Globus pallidus (tissue), 1 donor: Measurements from ENCODE around the gene FNDC3B.
A peak's percentile ranks its signal among the peaks of the same experiment; 100 is the strongest.
"Not testable (repeated sequence)": the region's sequence is repeated elsewhere in the genome, so short reads cannot be mapped to it uniquely, and the experiment has no call there.

Source experiments
- DNase-seq: peaks from one replicate; pipeline ENCODE4 v3.0.0-alpha.2; 2015; ENCODE audit warnings: low spot score

The FNDC3B gene

DNA sequence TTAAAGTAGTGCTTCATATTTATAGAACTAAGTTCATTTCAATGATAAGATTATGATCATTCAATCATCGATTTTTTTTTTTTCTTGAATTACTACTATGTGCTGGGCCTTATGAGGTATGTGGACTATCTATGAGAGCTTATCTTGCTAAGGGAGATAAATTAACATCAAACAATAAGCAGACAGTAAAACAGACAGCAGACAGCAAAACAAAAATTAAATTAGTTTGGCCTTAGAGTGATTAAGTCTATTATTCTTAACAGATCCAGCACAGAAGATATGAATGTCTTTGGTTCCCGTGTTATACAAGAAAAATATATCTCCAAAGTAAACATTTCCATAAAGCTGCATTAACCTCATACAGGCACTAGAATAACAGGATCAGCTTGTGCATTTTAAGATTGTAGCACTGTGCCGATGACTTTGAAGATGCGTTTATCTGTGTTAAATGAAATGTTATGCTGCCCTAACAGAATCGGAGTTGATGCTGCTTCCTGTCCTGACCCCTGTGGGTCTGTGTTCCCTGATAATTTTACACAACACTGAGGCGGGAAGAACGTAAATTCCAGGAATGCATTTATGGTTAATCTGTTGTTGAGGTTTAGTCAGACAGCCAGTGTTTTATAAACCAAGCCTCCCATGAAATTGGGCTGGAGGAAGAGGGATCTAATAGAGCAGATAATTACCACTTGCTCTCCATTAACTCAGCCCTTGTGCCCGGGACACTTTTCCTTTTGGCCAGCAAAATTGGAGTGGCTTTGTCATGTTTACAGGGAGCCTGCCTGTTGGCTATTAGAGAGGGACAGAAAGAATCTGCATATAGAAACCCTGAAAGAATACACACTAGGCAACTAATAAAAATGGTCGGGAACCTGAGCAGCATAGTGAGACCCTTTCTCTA lies 328.1 kb downstream of the FNDC3B start:
- no peak for DNase-seq

DNA sequence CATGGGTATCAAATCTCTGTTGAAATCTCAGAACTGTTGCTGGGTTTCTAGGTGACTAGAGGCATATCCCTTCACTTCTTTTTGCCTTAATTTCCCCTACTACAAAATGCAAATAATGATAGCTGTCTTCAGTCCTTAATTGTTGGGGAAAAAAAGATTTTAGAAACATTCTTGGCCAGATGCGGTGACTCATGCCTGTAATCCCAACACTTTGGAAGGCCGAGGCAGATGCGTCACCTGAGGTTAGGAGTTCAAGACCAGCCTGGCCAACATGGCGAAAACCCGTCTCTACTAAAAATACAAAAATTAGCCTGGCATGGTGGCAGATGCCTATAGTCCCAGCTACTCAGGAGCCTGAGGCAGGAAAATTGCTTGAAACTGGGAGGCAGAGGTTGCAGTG lies 329.2 kb downstream of the FNDC3B start:
- not testable (repeated sequence) for DNase-seq

DNA sequence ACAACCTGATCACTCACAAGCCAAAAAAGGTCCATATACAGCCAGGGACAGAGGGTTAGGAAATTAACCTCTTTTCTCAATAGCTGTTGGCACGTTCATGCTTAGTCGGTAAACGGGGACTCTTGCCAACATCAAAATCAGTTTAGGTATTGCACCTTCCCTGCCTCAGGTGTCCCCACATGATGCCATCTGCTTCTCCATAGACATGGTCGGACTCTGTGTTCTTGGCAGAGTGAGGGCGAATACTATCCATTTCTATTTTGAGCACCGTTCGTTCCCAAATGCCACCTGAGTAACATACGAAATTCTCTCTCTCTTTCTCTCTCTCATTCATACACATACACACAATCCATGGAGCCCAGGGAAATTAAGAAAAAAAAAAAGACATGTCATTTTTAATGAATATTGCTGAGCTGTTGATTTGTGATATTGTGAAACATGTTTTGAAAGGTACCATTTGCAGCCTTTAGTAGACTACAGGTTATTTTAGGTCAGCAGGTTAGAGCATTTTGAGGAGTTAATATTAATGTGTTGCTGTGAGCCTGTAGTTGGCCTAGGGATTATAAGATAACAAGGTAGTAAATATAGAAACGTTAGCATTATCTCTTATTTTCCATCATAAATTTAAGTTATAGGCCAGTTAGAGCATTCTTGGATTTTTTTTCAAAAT lies 330.3 kb downstream of the FNDC3B start:
- no peak for DNase-seq

DNA sequence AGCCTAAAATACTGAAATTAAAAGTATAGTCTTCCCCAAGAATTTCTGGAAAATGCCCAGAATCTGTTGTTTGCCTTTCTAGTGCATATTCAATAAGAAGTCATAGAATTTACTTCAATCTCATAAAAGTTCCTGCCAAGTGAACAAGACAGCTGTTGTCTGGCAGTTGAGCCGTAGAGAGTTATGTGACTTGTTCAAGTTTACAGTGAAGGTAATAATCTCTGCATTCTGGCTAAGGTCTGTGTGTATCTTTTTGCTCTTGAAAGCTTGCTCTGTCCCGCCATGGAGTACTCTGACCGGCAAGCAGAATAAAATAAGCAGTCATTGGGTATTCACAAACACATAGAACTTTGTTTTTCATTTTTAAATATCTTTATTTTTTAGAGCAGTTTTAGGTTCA lies 331.0 kb downstream of the FNDC3B start:
- DNase-seq, result no peak

DNA sequence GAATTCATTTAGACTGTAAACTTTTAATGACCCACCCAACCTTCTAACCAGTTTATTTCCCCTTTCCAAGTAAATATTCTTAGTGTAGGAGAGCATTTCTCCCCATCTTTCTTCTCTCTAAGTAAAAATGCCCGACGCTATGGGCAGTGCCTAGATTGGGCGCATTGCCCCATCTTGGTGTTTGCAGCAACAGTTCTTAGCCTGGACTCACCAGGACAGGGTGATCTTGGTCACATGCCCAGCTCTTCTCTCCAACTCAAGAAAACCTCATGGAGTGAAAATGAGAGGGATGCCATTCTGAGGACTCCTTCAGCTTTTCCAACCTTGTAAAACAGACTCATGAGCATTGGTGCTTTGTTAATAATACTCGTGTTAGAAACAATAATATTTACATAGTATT lies 332.2 kb downstream of the FNDC3B start:
- no peak for DNase-seq

DNA sequence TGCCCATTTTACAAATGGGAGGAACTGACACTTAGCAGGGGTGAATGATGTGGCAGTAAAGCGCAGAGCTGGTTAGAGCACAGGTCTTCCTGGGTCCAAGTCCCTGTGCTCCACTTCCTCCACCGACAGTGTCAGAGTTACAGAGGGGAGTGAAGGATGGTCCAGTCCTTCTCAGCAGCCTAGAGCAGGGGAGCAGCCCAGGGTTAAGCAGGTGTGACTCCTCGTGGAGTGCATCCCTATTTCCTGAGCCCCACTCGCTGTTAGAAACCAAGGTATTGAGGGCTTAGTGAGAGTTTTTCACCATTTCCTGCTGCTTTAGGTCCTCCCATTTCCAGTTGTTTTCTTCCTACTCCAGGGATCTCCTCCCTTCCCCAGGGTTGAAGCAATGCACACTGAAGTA lies 333.5 kb downstream of the FNDC3B start:
- DNase-seq, result no peak

DNA sequence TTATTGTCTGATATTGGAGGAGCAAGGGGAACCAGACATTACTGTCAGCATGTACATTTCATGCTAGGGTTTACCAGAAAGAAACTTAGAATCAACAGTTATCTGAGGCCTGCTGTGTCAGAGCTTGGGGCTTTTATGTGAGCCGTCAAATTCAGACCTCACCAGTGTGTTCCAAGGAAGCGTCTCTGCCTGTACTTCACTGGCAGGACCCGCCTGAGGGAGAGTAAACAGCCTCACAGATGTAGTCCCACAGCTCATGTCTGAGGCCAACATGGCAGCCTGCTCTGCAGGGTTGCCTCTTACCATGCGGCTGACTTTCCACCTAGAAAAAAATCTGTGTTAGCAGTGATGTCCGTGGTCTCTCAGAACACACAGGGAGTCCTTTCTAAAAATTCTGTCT lies 334.5 kb downstream of the FNDC3B start:
- DNase-seq, result no peak

DNA sequence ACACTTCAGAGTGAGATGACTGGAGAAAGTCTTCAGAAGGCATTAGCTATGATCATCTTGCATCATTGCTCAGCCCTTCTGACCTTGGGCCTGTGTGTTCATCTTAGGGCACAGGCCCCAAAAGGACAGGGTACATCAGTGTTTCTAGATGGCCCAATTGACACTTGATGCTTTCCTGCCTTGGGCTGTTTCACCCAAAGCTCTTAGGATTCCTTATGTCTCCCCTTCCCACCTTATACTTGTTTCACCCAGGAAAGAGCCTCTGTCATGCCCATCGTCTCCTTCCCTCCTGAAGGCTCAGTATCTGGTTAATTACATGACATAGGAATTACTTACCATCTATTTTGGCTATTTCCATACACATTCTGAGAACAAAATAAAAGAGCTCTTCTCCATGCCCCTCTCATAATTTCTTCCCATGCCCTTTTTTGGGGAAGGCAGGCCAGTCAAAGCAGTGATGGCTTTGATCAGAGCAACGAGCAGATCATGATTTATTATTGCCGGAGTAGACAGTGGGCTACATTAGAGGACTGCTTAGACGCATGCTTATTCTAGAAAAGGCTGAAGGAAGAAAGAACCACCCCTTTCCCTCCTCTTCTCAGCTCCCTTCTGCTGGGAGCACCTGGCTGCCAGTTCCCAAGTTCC lies 335.9 kb downstream of the FNDC3B start:
- DNase-seq, result no peak

DNA sequence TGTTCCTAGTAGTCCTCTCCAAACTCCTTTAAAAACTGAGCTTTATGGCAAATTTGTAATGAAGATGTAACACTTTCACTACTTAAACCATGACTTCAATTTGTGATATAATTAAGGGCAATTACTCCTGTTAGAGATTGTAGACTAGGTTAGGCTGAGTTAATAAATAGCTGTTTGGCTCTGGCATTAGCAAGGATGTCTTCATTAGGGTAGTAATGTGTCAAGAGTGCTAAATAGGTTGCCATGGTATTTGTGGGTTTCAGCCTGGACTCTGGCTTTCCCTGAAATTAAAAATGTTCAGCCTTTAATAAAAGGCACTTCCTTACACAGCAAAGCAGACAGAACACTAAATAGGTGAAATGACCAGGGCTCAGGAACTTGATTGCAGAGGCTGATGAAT lies 337.0 kb downstream of the FNDC3B start:
- DNase-seq, result no peak

DNA sequence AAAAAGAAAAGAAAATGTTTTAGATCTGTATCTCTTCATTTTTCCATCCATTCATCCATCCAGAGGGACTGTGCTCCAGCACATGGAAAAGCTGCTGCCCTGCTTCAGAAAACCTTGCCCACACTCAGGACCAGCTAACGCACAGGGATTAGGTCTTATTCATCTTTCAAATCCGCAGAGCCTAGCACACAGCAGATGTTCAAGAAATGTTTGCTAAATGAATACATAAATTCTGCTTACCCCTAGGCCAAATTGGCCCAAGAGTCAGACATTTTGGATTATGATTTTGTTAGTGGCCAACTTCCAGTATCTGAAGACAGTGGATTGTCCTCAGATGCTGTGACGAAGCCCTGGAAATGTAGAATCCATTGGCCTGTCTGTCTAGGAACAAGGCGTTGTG lies 337.5 kb downstream of the FNDC3B start:
- DNase-seq, result no peak

DNA sequence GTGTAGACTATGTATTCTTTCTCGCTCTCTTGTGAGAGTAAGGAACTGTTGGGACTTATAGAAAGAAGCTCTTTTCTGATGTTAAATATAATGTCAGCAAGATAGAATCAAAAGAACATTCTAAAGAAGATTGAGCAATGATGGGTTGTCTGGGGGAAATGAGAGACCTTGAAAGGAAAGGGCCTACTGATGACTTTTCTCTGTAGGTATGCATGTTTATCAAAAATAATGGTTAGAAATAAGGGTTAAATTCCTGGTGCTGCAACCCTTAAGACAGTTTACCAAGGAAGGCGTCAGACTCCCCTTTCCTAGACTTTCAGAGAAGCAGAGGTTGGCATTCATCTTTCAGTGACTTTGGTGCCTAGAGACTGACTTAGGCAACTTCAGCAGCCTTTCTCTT lies 339.1 kb downstream of the FNDC3B start:
- no peak for DNase-seq

DNA sequence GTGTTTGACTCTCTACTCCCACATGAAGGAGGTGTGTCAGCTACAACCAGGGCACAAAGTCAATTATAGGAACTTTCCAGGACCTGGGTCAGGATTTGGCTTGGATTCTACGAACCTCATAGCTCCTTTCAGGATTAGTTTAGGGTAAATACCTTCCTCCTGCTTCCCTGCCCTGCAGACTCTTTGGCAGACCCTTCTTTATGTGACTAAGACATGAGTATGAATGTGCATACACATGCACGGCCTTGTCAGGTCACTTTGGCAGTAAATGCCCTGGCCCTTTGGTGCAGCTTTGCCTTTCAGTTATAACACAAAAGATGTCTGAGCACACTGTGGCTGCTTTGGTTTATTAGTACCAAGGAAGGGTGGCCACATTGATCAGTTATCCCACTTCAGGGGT lies 340.0 kb downstream of the FNDC3B start:
- no peak for DNase-seq

DNA sequence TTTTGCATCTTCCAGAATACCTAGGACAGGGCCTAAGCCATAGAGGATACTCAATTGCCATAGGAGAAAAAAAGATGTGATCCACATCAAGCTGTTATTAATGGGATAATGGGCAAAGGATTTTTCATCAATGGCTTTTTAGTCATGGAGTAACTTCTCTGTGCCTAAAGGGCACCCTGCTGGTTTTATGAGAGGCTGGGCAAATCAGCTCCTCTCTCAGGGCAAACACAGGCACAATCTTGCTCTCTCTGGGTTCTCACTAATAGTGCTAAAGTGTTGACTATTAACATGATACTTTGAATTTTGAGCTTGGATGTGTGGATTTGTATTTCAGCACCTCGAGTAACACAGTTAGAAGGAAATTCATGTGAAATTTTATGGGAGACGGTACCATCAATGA lies 341.3 kb downstream of the FNDC3B start:
- DNase-seq, result no peak

DNA sequence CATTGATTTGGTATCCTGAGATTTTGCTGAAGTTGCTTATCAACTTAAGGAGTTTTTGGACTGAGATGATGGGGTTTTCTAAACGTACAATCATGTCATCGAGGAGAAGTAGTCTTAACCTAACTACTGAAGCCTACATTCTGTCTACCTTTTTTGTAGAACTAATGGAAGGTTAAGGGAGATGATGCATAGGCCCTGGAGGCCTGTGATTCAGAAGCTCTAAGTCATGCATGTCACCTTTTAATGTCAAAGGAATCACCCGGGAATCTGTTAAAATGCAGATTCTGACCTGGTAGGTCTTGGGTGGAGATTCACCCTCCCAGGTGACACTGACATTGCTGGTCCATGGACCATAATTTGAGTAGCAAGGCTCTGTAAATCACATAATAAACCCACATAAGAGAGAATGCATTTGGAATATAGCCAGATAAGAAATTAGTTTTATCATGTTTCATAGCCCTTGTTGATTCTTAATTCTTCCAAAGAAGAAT lies 344.0 kb downstream of the FNDC3B start:
- no peak for DNase-seq

DNA sequence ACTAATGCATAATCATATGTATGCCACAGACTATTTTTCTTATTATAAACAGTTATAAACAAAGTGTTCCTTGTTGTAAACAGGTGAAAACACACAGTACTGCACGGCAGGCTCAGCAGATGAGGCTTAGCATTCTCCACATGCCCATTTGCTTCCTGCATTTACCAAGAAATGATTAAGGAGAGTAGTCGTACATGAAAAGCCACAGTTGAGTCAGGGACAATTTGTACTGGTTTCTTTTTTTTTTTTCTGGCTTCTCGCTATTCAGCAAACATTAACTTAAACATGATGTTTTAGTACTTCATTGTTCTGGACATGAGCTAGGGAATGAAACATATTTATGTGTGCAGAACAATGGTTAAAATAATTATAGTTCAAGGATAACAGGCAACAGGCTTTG lies 345.5 kb downstream of the FNDC3B start:
- DNase-seq, result no peak

DNA sequence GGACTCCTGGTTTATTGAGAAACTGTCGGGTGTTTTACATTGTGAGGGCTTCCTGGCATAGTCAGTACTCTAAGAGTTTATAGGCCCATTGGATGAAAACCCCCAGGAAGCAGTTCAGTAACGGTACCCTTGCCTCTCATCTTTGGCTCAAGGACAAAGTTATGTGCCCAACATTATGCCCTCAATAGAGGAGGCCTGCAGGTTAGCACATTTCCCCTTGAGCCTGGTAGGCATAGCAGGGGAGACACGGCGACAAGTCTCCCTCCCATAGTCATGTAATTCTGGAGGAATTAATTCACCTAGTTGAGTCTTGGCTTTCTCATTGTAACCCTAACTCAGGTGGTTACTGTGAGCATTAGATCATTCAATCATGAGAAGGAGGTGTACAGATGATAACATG lies 348.4 kb downstream of the FNDC3B start:
- DNase-seq, result no peak

DNA sequence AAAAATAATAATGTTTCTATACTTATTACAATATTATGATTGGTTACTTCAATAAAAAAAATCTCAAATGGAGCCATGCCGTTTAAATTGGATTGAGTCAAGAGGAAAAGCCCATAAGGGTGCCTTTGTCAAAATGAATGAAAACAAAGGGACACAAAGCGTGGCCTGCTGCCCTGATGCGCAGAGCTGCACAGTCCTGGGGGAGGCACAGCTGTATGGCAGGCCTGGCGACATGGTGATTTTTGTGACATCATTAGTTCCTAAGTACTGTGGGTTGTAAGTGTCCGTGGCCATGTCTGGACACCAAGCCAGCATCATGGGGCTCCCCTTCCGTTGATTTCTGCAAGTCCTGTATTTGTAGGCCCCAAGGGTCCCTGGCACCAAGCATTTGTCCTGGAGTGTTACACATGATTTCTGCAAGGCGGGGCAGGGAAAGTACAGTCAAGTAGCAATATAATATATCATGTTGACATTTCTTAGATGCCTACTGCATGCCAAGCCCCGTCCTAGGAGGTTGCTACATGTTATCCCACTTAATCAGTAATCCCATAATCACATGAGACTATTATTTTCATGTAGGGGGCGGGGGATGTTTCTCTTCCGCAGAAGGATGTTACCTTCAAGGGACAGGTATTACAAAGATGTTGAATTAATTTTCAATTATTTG lies 349.2 kb downstream of the FNDC3B start:
- DNase-seq, result peak; percentile 60

DNA sequence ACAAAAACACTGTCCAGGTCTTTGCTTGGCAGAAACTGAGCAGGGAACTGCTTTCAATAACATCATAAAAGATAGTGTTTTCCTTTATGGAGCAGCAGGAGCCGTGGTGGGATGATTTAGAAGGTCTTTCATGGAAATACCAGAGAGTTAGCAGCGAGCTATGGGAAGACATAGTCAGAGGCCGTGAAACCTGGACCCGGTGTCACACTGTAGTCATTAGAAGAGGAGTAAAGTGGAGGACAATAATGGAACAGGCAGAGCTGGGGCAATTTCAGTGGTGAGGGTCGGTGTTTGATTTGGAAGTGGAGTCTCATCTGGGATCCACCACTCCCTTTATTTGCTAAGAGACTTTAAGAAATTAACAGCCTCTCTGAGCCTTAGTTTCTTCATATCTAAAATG lies 351.4 kb downstream of the FNDC3B start:
- DNase-seq, result no peak

DNA sequence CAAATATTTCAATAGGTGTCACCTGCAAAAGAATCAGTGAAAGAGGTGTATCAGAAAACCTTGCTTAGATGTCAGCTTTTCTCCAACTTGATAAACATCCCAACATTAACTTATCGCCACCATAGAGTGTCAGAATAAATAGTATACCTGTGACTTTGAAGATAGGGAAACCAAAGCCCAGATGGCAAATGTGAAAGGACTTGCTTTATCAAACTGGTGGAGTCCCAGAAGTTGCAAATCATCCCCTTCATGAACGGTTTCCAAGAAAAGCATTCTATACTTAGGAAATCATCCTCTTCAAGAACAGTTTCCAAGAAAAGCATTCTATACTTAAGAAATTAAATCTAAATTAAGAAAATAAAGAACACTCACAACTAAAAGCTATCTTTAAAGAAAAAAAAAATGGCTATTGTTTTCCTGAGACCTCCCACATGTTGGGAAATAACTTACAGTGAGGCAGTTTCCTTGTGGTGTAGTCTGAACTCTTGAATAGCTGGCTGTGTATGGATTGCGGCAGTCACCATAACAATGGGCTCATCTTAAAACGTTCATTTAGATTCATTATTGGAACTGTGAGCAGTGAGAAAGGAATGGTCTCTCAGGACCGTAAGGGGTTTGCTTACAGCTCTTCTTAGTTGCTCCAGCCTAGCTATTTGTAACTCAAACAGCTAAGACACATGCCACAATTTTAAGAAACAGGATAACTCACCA lies 352.4 kb downstream of the FNDC3B start:
- DNase-seq, result no peak

DNA sequence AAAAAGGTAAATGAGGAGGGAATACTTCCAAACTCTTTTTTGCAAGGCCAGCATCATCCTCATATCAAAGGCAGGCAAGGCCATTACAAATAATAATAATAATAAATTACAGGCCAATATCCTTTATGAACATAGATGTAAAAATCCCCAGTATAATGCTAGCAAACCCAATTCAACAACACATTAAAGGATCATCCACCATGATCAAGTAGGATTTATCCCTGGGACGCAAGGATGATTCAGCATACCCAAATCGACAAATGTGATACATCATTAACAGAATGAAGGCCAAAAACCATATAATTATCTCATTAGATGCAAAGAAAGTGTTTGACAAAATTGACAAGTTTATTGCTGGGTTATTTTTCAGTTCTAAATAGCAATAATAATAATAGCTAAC lies 355.3 kb downstream of the FNDC3B start:
- DNase-seq, result no peak

DNA sequence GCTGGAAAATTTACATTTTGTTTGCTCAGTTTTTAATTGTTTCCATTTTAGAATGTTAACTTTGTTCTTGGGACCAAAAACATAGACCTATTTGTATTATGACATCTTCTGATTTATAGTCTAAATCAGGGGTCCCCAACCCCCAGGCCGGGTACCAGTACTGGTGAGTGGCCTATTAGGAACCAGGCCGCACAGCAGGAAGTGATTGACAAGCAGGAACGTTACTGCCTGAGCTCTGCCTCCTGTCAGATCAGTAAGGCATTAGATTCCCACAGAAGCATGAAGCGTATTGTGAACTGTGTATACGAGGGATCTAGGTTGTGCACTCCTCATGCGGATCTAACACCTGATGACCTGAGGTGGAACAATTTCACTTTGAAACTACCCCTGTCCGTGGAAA lies 357.0 kb downstream of the FNDC3B start:
- no peak for DNase-seq
